PC-3 (cell line): Measurements from ENCODE around the gene ARHGEF28. TPM values are rescaled to one million over a fixed set of nuclear protein-coding genes. Genes with fewer than 3 reads are reported as not detected.

ENCODE experiments used
- ATAC-seq: fragments of 200-7000 bp; cut with Tn5 transposase; 2 replicates; pipeline ENCODE4 v1.9.1; 2020; ENCODE audit warnings: mild to moderate bottlenecking, moderate library complexity
- BruUV-seq: library from RNA; stranded (reverse); fragments of 400-500 nt; replicated peaks from 2 replicates; lab custom pipeline; 2021; lab: Mats Ljungman, UMichigan
- CTCF ChIA-PET: fragments of 300-600 bp; sonication (Branson Sonifier 250); formaldehyde crosslinking; loops from one replicate; lab custom pipeline; 2022; ENCODE audit warnings: antibody characterized with exemption; lab: Charles Lee
- POLR2A ChIA-PET: fragments of 300-600 bp; sonication (Branson Sonifier 250); formaldehyde crosslinking; loops from one replicate; lab custom pipeline; 2022; ENCODE audit warnings: antibody characterized with exemption; ENCODE audit not compliant: unreplicated experiment; lab: Charles Lee
- DNase-seq: peaks from one replicate; pipeline ENCODE4 v3.0.0-alpha.2; 2015
- H2AFZ ChIP-seq: fragments of 300-600 bp; sonication (generic); 2 replicates; pipeline ENCODE4 v1.6.0; 2016; ENCODE audit warnings: antibody characterized with exemption, low read length
- H3F3A ChIP-seq: fragments of 300-600 bp; sonication (generic); one replicate; pipeline ENCODE4 v1.6.0; 2017; ENCODE audit warnings: antibody characterized with exemption, low read length, control low read depth, mild to moderate bottlenecking; ENCODE audit not compliant: unreplicated experiment
- H3K27ac ChIP-seq: fragments of 300-600 bp; sonication (generic); 2 replicates; pipeline ENCODE4 v1.5.1; 2016; ENCODE audit warnings: mild to moderate bottlenecking, low read length
- H3K27me3 ChIP-seq: fragments of 300-600 bp; sonication (generic); 2 replicates; pipeline ENCODE4 v1.6.1; 2016; ENCODE audit warnings: low read length, mixed read lengths
- H3K36me3 ChIP-seq: fragments of 300-600 bp; sonication (generic); 2 replicates; pipeline ENCODE4 v1.6.1; 2016; ENCODE audit warnings: low read depth, mixed run types, low read length, mixed read lengths
- H3K4me1 ChIP-seq: fragments of 300-600 bp; sonication (generic); 2 replicates; pipeline ENCODE4 v1.5.1; 2016; ENCODE audit warnings: low read length; ENCODE audit not compliant: insufficient read depth
- H3K4me2 ChIP-seq: fragments of 300-600 bp; sonication (generic); 2 replicates; pipeline ENCODE4 v1.6.0; 2016; ENCODE audit warnings: low read length
- H3K4me3 ChIP-seq: fragments of 300-600 bp; sonication (generic); 2 replicates; pipeline ENCODE4 v1.5.1; 2016; ENCODE audit warnings: mild to moderate bottlenecking, low read length, mixed read lengths
- H3K79me2 ChIP-seq: fragments of 300-600 bp; sonication (generic); 2 replicates; pipeline ENCODE4 v1.6.1; 2017; ENCODE audit warnings: low read length, mixed read lengths
- H3K9ac ChIP-seq: fragments of 300-600 bp; sonication (generic); 2 replicates; pipeline ENCODE4 v1.6.0; 2016; ENCODE audit warnings: mild to moderate bottlenecking, low read length
- H3K9me2 ChIP-seq: fragments of 300-600 bp; sonication (generic); replicated peaks from 2 replicates; pipeline ENCODE4 v1.6.1; 2016; ENCODE audit warnings: mixed run types, low read length, mixed read lengths
- H3K9me3 ChIP-seq: fragments of 300-600 bp; sonication (generic); 2 replicates; pipeline ENCODE4 v1.6.1; 2016; ENCODE audit warnings: low read length, mixed read lengths
- H4K20me1 ChIP-seq: fragments of 300-600 bp; sonication (generic); 2 replicates; pipeline ENCODE4 v1.6.1; 2016; ENCODE audit warnings: low read length, mixed read lengths
- CTCF ChIP-seq: fragments of 300-600 bp; sonication (generic); conservative IDR thresholded peaks from 2 replicates; pipeline ENCODE4 v1.5.1; 2017; ENCODE audit warnings: antibody characterized with exemption, low read depth, mild to moderate bottlenecking, low read length
- EZH2 ChIP-seq: fragments of 300-600 bp; sonication (generic); IDR thresholded peaks from one replicate; pipeline ENCODE4 v1.6.1; 2017; ENCODE audit warnings: antibody characterized with exemption, mild to moderate bottlenecking, low read length; ENCODE audit not compliant: unreplicated experiment
- EZH2phosphoT487 ChIP-seq: fragments of 300-600 bp; sonication (generic); IDR thresholded peaks from 2 replicates; pipeline ENCODE4 v1.6.1; 2018; ENCODE audit warnings: mild to moderate bottlenecking, antibody characterized with exemption, low read length, borderline replicate concordance
- intact Hi-C: fragments of 100-400 bp; cut with micrococcal nuclease; formaldehyde crosslinking; loops from 2 replicates; pipeline ENCODE4 v1.9.0; 2023
- total RNA-seq: library from RNA; depleted of rRNA; stranded (reverse); fragments of >200 nt; gene quantifications from 2 replicates; pipeline ENCODE4 v1.2.3, GENCODE V29; 2014

The ARHGEF28 gene
- total RNA-seq, 1 experiment from 2014 or later = 24.2 TPM

- BruUV-seq = TSS peak; percentile 51
- Histone ChIP-seq H3K9me2 (no peaks in the 10 kb centered on the region), H3K36me3 (peaks cover 12% of the 10 kb centered on the region; the same call in 1 of the 2 replicates), H3K4me2 (peak overlapping the region; percentile 68), H3K9ac (peak overlapping the region; percentile 3; the same call in 1 of the 2 replicates), H3K4me3 (no peak overlapping the region), H3F3A (peaks cover 19% of the 10 kb centered on the region), H3K79me2 (no peaks in the 10 kb centered on the region), H3K27ac (peak overlapping the region; percentile 84), H2AFZ (no peak overlapping the region), H3K4me1 (peaks cover 33% of the 10 kb centered on the region), H4K20me1 (no peaks in the 10 kb centered on the region), H3K9me3 (no peaks in the 10 kb centered on the region), H3K27me3 (no peaks in the 10 kb centered on the region)
- intact Hi-C loops = loop anchor here (1.0 kb wide), 1 partner anchor 20 kb away; no protein-coding TSS in a partner anchor
- peak; percentile 54 for ATAC-seq
- DNase-seq = peak; percentile 67
- CTCF ChIA-PET = no interaction called here
- POLR2A ChIA-PET = no interaction called here
- no peak for TF ChIP-seq CTCF
- TF ChIP-seq EZH2 = no peak
- no peak for TF ChIP-seq EZH2phosphoT487
Observed at GRCh38 chr5:73764996-73765395, 139.0 kb downstream of the ARHGEF28 start.

GRCh38 chr5:73766902-73767301 lies 140.9 kb downstream of the ARHGEF28 start:
- H4K20me1 ChIP-seq = no peaks in the 10 kb centered on the region
- H3K79me2 ChIP-seq = no peaks in the 10 kb centered on the region
- H3K9me3 ChIP-seq = no peaks in the 10 kb centered on the region
- no peak overlapping the region for H3K4me3 ChIP-seq
- H3K27me3 ChIP-seq = no peaks in the 10 kb centered on the region
- no peak overlapping the region for H3K27ac ChIP-seq
- POLR2A ChIA-PET = no interaction called here
- DNase-seq = no peak
- no peak overlapping the region for H3K9ac ChIP-seq
- no TSS peak for BruUV-seq
- H3K4me1 ChIP-seq = peaks cover 51% of the 10 kb centered on the region
- intact Hi-C loops = no loop called here
- CTCF ChIA-PET = no interaction called here
- no peaks in the 10 kb centered on the region for H3K9me2 ChIP-seq
- H3K4me2 ChIP-seq = no peak overlapping the region
- peaks cover 12% of the 10 kb centered on the region; the same call in 1 of the 2 replicates for H3K36me3 ChIP-seq
- H3F3A ChIP-seq = peaks cover 22% of the 10 kb centered on the region
- ATAC-seq = no peak
- TF ChIP-seq EZH2phosphoT487 (no peak), EZH2 (no peak), CTCF (no peak)
- no peak overlapping the region for H2AFZ ChIP-seq
